Measurements from ENCODE around the gene MPHOSPH8.

DNA sequence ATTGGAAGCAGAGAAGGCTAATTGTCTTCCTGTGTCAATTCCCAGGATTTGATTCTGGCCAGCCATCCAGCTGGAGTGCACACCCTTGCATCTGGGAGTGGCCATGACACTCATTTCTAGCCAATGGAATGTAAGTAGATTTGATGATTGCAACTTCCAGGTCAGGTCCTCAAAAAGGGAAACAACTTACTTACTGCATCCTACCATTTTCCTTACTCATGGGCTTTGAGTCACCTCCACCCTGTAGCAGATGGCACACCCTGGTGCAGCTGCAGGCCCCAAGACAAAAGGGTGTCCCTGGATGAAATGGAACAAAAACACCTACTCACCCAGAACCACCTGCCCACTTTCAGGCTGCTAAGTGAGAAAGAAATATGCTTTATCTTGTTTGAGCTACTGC, 27.3 kb upstream of the MPHOSPH8 start:
- TF ChIP-seq, protein P1, sequence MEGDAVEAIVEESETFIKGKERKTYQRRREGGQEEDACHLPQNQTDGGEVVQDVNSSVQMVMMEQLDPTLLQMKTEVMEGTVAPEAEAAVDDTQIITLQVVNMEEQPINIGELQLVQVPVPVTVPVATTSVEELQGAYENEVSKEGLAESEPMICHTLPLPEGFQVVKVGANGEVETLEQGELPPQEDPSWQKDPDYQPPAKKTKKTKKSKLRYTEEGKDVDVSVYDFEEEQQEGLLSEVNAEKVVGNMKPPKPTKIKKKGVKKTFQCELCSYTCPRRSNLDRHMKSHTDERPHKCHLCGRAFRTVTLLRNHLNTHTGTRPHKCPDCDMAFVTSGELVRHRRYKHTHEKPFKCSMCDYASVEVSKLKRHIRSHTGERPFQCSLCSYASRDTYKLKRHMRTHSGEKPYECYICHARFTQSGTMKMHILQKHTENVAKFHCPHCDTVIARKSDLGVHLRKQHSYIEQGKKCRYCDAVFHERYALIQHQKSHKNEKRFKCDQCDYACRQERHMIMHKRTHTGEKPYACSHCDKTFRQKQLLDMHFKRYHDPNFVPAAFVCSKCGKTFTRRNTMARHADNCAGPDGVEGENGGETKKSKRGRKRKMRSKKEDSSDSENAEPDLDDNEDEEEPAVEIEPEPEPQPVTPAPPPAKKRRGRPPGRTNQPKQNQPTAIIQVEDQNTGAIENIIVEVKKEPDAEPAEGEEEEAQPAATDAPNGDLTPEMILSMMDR (conservative IDR thresholded peaks at IDR 0.05 in 1 of 2, IDR thresholded peaks at IDR 0.05 in 1 of 2; ENCODE audit: extremely low read depth in 1 of 2, insufficient read depth in 1 of 2, low read depth in 1 of 2, low read length in 2 of 2) = no peak
- TF ChIP-seq EZH2 (IDR thresholded peaks at IDR 0.05; ENCODE audit: borderline replicate concordance, low read length) = no peak

Measured in mammary epithelial cell (primary cell).